Hepatocyte (in vitro differentiated cells): ENCODE results near the gene RTN4R.
"Not testable (repeated sequence)": the region's sequence is repeated elsewhere in the genome, so short reads cannot be mapped to it uniquely, and the experiment has no call there.

ENCODE experiments used
- EZH2 ChIP-seq: fragments of 200-600 bp; sonication (generic); IDR thresholded peaks from 2 replicates; pipeline ENCODE4 v1.6.1; 2016; ENCODE audit warnings: antibody characterized with exemption, mild to moderate bottlenecking, borderline replicate concordance
- EZH2phosphoT487 ChIP-seq: fragments of 200-600 bp; sonication (generic); IDR thresholded peaks from one replicate; pipeline ENCODE4 v1.6.1; 2018; ENCODE audit warnings: antibody characterized with exemption, mild to moderate bottlenecking, low read depth, moderate library complexity; ENCODE audit not compliant: unreplicated experiment, severe bottlenecking
- TF ChIP-seq, protein P1 (sequence below): fragments of 200-600 bp; sonication (generic); IDR thresholded peaks from 2 replicates; pipeline ENCODE4 v1.5.1; 2016; ENCODE audit warnings: antibody characterized with exemption, mild to moderate bottlenecking; ENCODE audit not compliant: poor library complexity

DNA sequence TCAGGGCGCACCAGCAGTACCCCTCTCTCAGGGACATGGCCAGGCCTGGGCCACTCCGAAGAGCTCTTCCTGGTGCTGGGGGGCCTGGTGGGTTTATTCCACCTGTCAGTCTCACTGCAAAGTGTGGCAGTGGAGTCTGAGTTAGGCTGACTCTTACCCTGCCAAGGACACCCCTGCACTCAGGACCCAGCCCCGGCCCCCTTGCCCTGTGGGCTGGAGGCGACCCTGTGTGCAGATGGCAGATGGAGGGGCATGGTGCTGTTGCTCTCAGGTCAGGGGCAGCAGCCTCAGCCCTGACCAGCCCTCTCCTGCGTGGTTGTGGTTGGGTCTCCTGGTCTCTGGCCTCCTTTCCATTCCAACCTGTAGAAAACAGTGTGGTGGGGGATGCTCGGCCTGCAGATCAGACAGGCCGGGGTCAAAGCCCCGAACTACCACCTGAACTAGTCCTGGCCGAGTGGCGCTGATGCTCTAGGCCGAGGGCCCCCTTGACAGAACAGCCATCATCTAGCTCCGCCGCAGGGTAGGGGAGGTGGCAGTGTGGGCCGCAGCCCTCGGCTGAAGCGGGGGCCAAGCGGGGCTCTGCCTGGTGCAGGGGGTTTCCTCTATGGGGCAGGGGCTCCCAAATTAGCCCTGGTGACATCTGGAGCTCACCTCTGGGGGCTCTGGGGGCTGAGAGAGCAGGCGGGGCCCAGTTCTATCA is 10.0 kb upstream of the RTN4R start:
- TF ChIP-seq, protein P1, sequence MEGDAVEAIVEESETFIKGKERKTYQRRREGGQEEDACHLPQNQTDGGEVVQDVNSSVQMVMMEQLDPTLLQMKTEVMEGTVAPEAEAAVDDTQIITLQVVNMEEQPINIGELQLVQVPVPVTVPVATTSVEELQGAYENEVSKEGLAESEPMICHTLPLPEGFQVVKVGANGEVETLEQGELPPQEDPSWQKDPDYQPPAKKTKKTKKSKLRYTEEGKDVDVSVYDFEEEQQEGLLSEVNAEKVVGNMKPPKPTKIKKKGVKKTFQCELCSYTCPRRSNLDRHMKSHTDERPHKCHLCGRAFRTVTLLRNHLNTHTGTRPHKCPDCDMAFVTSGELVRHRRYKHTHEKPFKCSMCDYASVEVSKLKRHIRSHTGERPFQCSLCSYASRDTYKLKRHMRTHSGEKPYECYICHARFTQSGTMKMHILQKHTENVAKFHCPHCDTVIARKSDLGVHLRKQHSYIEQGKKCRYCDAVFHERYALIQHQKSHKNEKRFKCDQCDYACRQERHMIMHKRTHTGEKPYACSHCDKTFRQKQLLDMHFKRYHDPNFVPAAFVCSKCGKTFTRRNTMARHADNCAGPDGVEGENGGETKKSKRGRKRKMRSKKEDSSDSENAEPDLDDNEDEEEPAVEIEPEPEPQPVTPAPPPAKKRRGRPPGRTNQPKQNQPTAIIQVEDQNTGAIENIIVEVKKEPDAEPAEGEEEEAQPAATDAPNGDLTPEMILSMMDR, result not testable (repeated sequence)
- not testable (repeated sequence) for TF ChIP-seq EZH2, EZH2phosphoT487
